GM23248 (cell line): ENCODE results near the gene ZBTB46.

Source experiments
- EZH2 ChIP-seq: fragments of 200-600 bp; sonication (generic); IDR thresholded peaks from 2 replicates; pipeline ENCODE4 v1.6.1; 2018; ENCODE audit warnings: antibody characterized with exemption, mild to moderate bottlenecking; ENCODE audit not compliant: insufficient read depth, poor library complexity, severe bottlenecking
- EZH2phosphoT487 ChIP-seq: fragments of 200-600 bp; sonication (generic); IDR thresholded peaks from 2 replicates; pipeline ENCODE4 v1.6.1; 2018; ENCODE audit warnings: antibody characterized with exemption, moderate library complexity, mild to moderate bottlenecking, low read depth; ENCODE audit not compliant: insufficient read depth

- TF ChIP-seq EZH2 (no peak), EZH2phosphoT487 (no peak)
These were observed 122.5 kb downstream of the ZBTB46 start for GRCh38 chr20:63708301-63709148.
